Uterus (tissue), 2 donors: ENCODE results near the gene MYCBPAP.

ENCODE experiments used
- POLR2A ChIP-seq, 2 donors: fragments of 450-650 bp; IDR thresholded peaks; one replicate each; pipeline ENCODE4 v1.6.1; 2016; ENCODE audit warnings: antibody characterized with exemption in 2 of 2, mild to moderate bottlenecking in 1 of 2, moderate library complexity in 1 of 2
- TF ChIP-seq, protein P1 (sequence below), 4 experiments: fragments of 200-600 bp in 2 of 4; fragments of 450-650 bp in 2 of 4; sonication (generic) in 2 of 4; IDR thresholded peaks; one replicate each; pipeline ENCODE4 v1.5.1; 2016 to 2019; ENCODE audit warnings: antibody characterized with exemption in 4 of 4, mild to moderate bottlenecking in 2 of 4, moderate library complexity in 1 of 4

DNA sequence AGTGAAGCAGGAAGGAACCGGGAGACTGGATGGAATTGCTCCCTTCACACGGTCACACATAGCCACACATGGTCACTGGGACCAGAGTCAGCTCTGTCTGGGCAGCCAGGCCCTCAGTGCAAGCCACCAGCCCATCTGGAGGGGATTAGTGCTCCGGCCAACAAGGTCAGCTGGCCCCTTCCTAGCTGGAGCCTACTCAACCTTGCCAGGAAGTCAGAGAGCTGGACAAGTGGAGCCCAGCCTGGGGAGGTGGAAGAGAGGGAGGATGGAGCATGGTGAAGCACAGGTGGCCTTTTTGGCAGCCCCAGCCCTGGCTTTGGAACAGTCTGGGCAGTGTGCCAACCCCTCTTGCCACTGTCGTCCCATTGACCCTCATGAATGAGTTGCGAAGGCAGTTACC lies 48.6 kb downstream of the MYCBPAP start:
- TF ChIP-seq, protein P1, sequence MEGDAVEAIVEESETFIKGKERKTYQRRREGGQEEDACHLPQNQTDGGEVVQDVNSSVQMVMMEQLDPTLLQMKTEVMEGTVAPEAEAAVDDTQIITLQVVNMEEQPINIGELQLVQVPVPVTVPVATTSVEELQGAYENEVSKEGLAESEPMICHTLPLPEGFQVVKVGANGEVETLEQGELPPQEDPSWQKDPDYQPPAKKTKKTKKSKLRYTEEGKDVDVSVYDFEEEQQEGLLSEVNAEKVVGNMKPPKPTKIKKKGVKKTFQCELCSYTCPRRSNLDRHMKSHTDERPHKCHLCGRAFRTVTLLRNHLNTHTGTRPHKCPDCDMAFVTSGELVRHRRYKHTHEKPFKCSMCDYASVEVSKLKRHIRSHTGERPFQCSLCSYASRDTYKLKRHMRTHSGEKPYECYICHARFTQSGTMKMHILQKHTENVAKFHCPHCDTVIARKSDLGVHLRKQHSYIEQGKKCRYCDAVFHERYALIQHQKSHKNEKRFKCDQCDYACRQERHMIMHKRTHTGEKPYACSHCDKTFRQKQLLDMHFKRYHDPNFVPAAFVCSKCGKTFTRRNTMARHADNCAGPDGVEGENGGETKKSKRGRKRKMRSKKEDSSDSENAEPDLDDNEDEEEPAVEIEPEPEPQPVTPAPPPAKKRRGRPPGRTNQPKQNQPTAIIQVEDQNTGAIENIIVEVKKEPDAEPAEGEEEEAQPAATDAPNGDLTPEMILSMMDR (IDR thresholded peaks at IDR 0.05) = no peak
- no peak for TF ChIP-seq POLR2A (IDR thresholded peaks at IDR 0.05)
